ENCODE measurements around the gene BMI1. TPM values are rescaled to one million over a fixed set of nuclear protein-coding genes. Genes with fewer than 3 reads are reported as not detected.

The BMI1 gene
- total and polyA plus RNA-seq, 8 donors, result 10.6 to 33.9 (median 22.0) TPM

- no peaks in the 10 kb centered on the region for H3K9me3 ChIP-seq
- no peak overlapping the region for H3K4me3 ChIP-seq
- intact Hi-C loops (cut with DNase I), result no loop called here
- no peak overlapping the region for H3K27ac ChIP-seq
- TF ChIP-seq CTCF (IDR thresholded peaks at IDR 0.05), result no peak
- DNase-seq, result no peak
- peaks cover 0 to 2% (median 0%) of the 10 kb centered on the region in 4 donors for H3K27me3 ChIP-seq
- no peak for ATAC-seq
- H3K36me3 ChIP-seq, result no peaks in the 10 kb centered on the region
- peaks cover 0 to 4% (median 0%) of the 10 kb centered on the region in 3 donors for H3K4me1 ChIP-seq
- no peak for FAIRE-seq
Observed at GRCh38 chr10:22370320-22370719, 49.4 kb downstream of the BMI1 start.

GRCh38 chr10:22372298-22372697, 51.4 kb downstream of the BMI1 start:
- 89 to 95% methylated on average over 6 of the region's 6 CpGs for WGBS, 2 donors
- intact Hi-C loops (cut with DNase I), result no loop called here
- FAIRE-seq, result no peak

GRCh38 chr10:22372917-22373316, 52.0 kb downstream of the BMI1 start:
- no peak overlapping the region for H3K27ac ChIP-seq
- 83 to 86% methylated on average over 9 of the region's 9 CpGs for WGBS, 2 donors
- intact Hi-C loops (cut with DNase I), result no loop called here
- H3K9me3 ChIP-seq, result no peaks in the 10 kb centered on the region
- H3K4me3 ChIP-seq, result no peak overlapping the region
- H3K36me3 ChIP-seq, result no peaks in the 10 kb centered on the region
- no peaks in the 10 kb centered on the region for H3K27me3 ChIP-seq
- peaks cover 0 to 4% (median 0%) of the 10 kb centered on the region in 3 donors for H3K4me1 ChIP-seq
- ATAC-seq (no peak), FAIRE-seq (no peak), DNase-seq (no peak)
- no peak for TF ChIP-seq CTCF (IDR thresholded peaks at IDR 0.05)

More at GRCh38 chr10:22372298-22372697, 51.4 kb downstream of the BMI1 start:
- H3K27me3 ChIP-seq, result no peaks in the 10 kb centered on the region
- no peaks in the 10 kb centered on the region for H3K9me3 ChIP-seq
- no peak overlapping the region for H3K4me3 ChIP-seq
- DNase-seq (peak in 1 of 6 donors; percentile 25), ATAC-seq (no peak)
- no peak for TF ChIP-seq CTCF (IDR thresholded peaks at IDR 0.05)
- H3K27ac ChIP-seq, result no peak overlapping the region
- H3K4me1 ChIP-seq, result peaks cover 0 to 4% (median 0%) of the 10 kb centered on the region in 3 donors
- no peaks in the 10 kb centered on the region for H3K36me3 ChIP-seq

GRCh38 chr10:22374489-22375126, 53.7 kb downstream of the BMI1 start:
- Histone ChIP-seq H3K4me3 (no peak overlapping the region), H3K27me3 (no peaks in the 10 kb centered on the region), H3K9me3 (no peaks in the 10 kb centered on the region), H3K4me1 (peaks cover 0 to 4% (median 0%) of the 10 kb centered on the region in 3 donors), H3K36me3 (no peaks in the 10 kb centered on the region), H3K27ac (no peak overlapping the region)
- FAIRE-seq (no peak), ATAC-seq (no peak), DNase-seq (no peak)
- TF ChIP-seq CTCF (IDR thresholded peaks at IDR 0.05), result no peak
- 78 to 89% methylated on average over 3 of the region's 3 CpGs for WGBS, 2 donors
- intact Hi-C loops (cut with DNase I), result no loop called here

GRCh38 chr10:22379059-22379458, 58.2 kb downstream of the BMI1 start:
- intact Hi-C loops (cut with DNase I), result no loop called here
- Histone ChIP-seq H3K4me1 (no peaks in the 10 kb centered on the region), H3K9me3 (no peaks in the 10 kb centered on the region), H3K4me3 (no peak overlapping the region), H3K27me3 (no peaks in the 10 kb centered on the region), H3K27ac (no peak overlapping the region), H3K36me3 (no peaks in the 10 kb centered on the region)
- FAIRE-seq, result no peak
- whole genome bisulfite sequencing, 2 donors, result 74 to 82% methylated on average over 3 of the region's 3 CpGs
- no peak for ATAC-seq
- TF ChIP-seq CTCF (IDR thresholded peaks at IDR 0.05), result no peak
- no peak for DNase-seq

All from pancreas (tissue), 10 donors.